ENCODE measurements around the gene CLEC16A.
"Not testable (repeated sequence)": the region's sequence is repeated elsewhere in the genome, so short reads cannot be mapped to it uniquely, and the experiment has no call there.

Gene CLEC16A

DNA sequence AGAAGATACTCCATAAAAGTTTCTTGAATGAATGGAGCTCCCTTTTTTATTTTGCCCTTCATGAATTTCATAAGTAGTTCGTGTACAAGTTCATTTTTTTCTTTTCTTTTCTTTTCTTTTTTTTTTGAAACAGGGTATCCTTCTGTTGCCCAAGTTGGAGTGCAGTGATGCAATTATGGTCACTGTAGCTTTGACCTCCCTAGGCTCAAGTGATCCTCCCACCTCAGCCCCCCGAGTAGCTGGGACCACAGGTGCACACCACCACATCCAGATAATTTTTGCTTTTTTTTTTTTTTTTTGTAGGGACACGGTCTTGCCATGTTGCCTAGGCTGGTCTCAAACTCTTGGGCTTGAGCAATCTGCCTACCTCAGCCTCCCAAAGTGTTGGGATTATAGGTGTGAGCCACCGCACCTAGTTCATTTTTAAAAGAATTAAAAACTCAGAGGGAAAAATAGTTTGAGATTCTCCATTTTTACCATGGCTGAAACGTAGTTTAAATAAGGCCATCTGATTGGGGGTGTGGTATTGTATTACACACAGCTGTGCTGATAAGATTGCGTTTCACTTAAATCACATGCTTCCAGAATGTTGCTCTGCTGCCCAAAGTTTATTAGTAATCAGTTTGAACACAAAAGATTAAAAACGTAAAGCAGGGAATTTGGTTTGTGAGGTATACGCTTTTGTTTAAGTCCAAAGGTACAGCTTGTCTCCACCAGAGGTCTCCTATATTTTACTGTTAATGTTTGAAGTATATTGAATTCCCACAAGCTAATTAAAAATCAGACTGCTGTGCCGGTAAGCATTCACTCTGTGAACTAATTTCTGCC is 157.5 kb downstream of the CLEC16A start:
- no peak for DNase-seq (ENCODE audit: low spot score)

- DNase-seq (ENCODE audit: low spot score): no peak
Measured at GRCh38 chr16:11102523-11102898, 158.1 kb downstream of the CLEC16A start.

DNA sequence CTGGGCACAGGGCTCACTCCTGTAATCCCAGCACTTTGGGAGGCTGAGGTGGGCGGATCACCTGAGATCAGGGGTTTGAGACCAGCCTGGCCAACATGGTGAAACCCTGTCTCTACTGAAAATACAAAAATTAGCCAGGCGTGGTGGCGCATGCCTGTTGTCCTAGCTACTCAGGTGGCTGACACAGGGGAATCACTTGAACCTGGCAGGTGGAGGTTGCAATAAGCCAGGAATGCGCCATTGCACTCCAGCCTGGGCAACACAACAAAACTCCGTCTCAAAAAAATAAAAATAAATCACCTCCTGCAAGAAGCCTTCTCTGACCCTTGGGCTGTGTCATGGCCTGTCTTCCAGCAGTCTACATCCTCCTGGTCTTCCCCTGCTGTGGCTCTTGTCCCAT is 158.9 kb downstream of the CLEC16A start:
- DNase-seq (ENCODE audit: low spot score): not testable (repeated sequence)

DNA sequence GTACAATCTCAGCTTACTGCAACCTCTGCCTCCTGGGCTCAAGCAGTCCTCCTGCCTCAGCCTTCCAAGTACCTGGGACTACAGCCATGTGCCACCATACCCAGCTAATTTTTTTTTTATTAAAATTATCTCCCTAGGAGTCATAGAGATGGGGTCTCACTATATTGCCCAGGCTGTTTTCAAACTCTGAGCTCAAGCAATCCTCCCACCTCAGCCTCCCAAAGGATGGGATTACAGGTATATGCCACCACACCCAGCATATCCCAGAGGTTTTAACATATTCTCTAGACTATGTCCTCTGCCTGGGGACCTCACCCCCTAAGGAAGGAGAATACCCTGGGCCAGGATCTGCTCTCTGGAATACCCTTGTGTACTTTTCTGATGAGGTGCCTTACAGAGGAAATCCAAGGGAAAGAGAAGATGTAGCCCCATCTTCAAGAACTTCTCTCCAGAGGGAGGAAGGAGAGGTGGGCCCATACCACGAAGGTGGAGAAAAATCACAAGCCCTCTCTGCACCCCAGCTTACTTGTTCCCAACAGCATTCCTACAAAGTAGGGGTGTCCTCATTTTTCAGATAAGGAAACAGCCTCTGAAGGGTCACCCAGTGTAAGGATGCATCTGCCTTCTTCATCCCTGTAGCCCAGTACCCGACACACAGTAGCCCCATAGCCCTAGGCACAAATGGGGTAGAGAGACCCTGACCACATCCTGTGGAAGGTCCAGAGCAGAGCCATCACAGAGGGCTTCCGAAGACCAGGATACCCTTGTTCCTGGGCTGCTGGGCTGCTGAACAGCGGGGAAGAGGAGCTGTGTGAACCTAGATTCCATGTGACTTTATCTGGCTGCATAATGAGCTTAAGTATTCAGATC is 160.0 kb downstream of the CLEC16A start:
- no peak for DNase-seq (ENCODE audit: low spot score)

- DNase-seq (ENCODE audit: low spot score): no peak
Measured at GRCh38 chr16:11105038-11105903, 160.9 kb downstream of the CLEC16A start.

- no peak for DNase-seq (ENCODE audit: low spot score)
Measured at GRCh38 chr16:11106726-11107125, 162.4 kb downstream of the CLEC16A start.

DNA sequence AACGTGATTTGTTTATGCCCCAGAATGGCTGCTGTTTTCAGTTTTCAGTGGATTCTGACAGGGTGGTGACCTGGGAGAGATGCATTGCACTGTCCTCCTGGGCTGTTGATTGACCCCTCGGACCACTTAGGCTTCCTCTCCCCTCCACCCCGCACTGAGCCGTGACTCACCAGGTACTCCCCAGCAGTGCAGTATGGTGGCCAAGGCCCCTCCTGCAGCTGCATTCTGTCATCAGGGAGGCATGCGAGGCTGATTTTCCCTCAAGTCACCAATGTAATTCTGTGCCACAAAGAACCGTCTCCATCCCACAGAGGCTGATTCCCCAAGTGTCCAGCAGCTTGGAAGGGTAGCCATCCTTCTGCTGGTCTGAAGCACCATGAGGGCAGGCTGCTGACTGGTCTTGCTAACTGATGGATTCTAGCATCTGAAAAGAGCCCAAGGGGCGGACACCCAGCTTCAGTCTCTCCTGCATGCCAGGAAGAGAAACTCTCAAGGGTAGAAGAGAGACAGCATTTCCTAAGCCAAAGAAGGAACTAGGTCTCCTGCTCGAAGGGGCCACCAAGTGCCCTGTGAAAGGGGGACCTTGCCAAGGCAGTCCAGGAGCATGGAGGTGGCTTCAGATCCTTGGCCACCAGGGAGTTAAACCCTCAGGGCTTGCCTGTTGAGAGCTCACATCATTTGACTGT is 163.6 kb downstream of the CLEC16A start:
- no peak for DNase-seq (ENCODE audit: low spot score)

DNA sequence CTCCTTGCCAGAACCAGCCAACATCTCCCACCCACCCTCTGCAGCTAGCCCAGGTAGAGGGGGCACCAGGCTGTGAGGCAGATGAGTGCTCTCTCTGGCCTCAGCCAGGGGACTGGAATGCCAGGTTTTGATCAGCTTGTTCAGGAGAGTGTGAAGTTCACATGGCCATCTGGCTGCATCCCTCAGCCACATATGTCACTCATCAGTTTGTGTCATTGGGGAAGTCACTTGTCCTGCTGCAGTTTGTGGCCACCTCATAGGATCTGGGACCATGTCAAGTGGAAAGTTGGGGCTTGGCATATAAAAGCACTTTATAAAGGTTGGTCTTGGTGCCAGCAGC is 164.1 kb downstream of the CLEC16A start:
- DNase-seq (ENCODE audit: low spot score): no peak

DNA sequence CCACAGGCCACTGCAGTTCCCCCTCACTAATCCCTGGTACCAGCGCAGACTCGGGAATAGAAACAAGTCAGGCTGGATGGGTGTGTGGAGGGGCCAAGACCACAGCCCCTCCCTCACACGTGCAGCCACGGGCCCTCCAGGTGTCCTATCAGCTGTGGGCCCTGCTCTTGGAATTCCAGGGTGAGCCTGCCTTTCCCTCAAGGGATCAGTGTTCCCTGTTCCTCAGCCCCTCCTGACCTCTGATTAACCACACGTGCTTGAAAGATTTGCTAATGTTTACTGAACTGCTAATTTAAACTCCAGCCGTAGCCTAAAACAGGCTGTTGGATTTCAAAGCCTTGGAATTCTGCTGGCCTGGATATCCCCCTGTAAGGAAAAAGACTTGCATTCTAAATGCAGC is 165.2 kb downstream of the CLEC16A start:
- no peak for DNase-seq (ENCODE audit: low spot score)

GRCh38 chr16:11111150-11111549 is 166.8 kb downstream of the CLEC16A start:
- no peak for DNase-seq (ENCODE audit: low spot score)

DNA sequence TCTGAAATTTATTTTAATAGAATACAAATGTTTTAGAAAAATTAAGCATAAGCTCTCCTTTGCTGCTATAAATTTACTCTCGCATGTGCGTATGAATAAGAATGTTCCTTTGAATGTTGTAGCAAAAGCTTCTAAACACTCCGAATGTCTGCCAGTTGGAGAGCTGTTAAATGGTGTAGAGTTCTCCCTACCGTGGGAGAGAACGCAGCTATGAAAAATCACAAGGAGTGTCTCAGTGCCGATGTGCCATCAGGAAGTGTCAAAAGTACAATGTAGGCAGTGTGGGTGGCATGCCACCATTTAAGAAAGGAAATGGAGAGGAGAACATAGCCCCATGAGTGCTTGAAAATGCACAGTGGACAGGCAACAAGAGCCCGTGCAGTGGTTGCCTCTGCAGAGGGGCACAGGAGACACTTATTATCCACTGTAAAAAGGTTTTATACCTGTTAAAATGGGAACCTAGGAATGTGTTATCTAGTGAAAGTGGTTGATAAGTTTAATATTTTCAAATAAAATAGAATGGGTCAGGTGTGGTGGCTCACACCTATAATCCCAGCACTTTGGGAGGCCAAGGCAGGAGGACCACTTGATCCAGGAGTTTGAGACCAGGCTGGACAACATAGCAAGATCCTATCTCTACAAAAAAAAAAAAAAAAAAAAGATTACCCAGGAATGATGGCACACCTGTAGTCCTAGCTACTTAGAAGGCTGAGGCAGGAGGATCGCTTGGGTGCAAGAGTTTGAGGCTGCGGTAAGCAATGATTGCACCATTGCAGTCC is 167.7 kb downstream of the CLEC16A start:
- DNase-seq (ENCODE audit: low spot score): no peak

GRCh38 chr16:11112723-11113348 is 168.5 kb downstream of the CLEC16A start:
- DNase-seq (ENCODE audit: low spot score): no peak

DNA sequence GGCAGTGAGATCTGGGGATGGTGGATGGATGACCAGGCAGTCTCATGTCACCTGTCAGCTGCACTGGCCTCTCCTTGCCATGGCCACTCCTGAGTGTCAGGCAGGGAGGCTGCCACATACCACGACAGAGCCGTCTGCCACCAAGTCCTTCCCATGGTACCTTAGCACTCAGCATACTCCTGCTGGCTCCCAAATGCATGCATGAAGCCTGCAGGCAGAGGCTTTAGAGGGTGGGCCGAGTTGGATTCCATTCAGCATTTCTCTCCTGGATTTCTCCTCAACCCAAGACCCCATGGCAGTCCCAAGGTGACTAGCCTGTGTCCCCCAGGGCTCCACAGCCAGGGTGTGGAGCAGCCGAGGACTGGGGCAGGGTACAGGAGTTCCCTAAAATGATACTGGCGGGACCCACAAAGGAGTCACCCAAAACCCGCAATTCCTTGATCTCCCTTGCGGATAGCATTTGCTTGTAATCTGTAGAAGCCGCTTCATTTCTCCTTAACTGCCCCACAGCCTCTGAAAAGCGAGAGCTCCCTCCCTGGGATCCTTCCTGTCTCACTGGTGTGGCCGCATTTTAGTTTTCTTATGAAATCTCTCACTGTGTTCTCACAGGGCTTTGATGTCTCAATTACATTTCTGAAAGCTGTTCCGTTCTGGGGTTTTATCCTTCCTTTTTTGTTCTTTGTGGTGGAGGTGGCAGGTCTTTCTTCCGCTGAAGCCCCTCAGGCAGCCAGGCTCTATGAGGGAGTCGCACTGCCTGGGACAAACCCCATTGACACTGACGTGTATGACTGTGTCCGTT is 170.2 kb downstream of the CLEC16A start:
- no peak for DNase-seq (ENCODE audit: low spot score)

- DNase-seq (ENCODE audit: low spot score): no peak
Measured at GRCh38 chr16:11117576-11118211, 173.3 kb downstream of the CLEC16A start.

GRCh38 chr16:11118479-11118878 is 174.1 kb downstream of the CLEC16A start:
- no peak for DNase-seq (ENCODE audit: low spot score)

- DNase-seq (ENCODE audit: low spot score): no peak
Measured at GRCh38 chr16:11121083-11121608, 176.8 kb downstream of the CLEC16A start.

DNA sequence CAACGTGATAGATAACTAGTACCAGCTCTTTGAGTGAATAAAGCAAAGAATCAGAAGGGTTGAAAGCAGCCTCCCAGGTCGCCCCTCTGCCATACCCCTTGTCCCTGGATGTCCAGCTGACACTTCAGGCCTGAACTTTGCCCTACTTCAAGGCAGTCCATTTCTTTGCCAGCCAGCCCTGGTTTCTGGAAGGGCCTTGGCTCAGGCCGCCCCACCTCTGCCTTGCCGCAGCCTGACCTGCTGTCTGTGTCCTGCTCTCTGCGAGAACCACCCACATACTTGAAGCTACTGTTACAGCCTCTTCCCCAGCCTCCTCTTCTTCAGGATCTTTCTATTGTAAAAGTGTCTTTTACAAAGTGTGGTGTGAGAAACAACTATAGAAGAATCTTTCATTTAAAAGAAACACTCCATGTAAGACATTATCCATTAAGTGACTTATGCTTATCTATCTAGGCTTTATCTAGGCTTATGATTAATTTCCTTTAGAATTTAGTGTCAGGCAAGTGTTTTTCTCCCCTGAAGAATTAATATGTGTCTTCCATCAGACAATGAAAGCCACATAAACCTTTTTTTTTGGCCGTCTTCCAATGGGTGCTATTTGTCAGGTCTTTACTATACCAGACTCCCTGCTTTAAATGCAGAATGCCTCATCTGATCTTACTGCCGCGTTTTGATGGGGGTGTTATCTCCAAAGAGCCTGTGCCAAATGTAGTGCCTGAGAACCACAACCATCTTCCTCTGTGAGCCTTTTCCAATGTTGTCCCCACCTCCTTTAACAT is 177.7 kb downstream of the CLEC16A start:
- no peak for DNase-seq (ENCODE audit: low spot score)

- no peak for DNase-seq (ENCODE audit: low spot score)
Measured at GRCh38 chr16:11123666-11124065, 179.3 kb downstream of the CLEC16A start.
